ENCODE data around the gene KCNH4.
A peak's percentile ranks its signal among the peaks of the same experiment; 100 is the strongest.

KCNH4 gene

DNA sequence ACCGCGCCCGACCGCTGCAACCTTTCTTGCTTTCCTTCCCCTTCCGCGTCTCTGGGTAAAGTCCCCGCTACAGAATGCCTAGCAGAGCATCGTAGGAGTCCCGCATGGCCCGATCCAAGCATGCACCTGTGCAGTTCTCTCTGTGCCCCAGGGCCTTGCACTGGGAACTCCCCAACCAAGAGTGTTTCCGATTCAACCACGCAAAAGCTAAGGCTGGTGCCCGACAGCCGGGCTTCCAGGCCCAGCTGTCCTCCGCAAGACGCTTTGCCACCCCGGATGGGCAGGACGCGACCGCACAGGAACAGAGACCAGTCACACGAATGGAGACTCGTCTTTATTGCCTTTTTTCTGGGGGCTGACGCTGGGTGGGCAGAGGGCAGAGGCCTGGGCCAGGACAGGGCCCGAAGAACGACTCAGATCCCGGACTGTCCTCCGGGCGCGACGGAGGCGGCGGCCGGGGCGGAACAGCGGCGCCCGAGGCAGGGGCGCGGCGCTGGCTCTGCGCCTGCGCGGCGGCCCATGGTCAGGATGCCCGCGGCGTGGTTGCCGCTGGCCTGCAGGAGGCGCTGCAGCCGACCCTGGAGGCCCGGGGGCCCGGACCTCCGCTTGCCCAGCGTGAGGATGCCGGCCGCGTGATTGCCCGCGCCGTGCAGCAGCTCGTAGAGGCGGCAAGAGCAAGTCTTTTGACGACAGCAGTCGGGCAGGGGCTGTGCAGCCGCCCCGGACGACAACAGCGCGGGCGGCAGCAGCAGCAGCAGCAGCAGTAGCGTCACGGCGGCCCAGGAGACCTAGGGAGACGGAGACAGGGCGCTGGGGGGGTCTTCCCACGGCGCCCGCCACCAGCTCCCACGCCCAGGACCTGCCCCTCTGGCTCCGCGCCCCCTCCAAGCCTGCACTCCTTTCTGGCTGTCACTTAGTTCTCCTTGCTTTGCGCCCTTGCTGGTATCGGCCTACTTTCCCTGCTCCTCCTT, 3.1 kb upstream of the KCNH4 start:
- H3K9me3 ChIP-seq (ENCODE audit: control insufficient read depth in 1 of 2, low read length in 2 of 2): no peaks in the 10 kb centered on the region
- H3K27me3 ChIP-seq (ENCODE audit: low read depth, low read length): peaks cover 11% of the 10 kb centered on the region
- H3K4me1 ChIP-seq (ENCODE audit: control insufficient read depth in 1 of 2, insufficient read depth in 2 of 2, low read length in 2 of 2): peaks cover 3 to 26% of the 10 kb centered on the region in 2 donors
- H3K36me3 ChIP-seq (ENCODE audit: control insufficient read depth in 1 of 2, insufficient read depth in 2 of 2, low read length in 2 of 2): no peaks in the 10 kb centered on the region
- H3K27ac ChIP-seq (ENCODE audit: low read length): no peak overlapping the region
- peak overlapping the region; percentile 60 to 63 for H3K4me3 ChIP-seq (ENCODE audit: low read depth in 1 of 2, low read length in 2 of 2)

DNA sequence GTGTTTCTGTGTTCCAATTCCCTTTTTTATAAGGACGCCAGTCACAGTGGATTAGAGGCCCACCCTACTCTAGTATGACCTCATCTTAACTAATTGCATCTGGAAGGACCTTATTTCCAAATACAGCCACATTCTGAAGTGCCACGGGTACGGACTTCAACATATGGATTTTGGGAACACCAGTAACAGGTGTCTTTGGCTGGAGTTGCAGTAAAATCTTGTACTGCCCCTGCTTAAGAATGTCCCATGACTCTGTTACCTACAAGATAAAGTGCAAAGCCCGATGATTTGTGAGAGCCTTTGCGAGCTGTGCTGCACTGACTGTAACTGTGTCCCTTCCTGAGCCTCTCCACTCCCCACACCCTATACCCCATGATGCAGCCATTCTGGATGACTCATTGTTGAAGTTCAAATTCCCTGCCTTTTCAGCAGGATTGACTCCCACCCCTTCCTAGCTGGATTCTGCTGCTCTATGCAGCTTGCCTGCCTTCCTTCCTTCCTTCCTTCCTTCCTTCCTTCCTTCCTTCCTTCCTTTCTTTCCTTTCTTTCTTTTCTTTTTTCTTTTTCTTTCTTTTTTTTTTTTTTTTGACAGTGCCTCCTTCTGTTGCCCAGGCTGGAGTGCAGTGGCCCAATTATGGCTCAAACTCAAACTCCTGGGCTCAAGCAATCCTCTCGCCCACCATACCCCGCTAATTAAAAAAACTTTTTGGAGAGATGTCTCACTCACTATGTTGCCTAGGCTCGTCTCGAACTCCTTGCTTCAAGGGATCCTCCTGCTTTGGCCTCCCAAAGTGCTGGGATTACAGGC, 2.2 kb upstream of the KCNH4 start:
- H3K4me1 ChIP-seq (ENCODE audit: control insufficient read depth in 1 of 2, insufficient read depth in 2 of 2, low read length in 2 of 2): peaks cover 3 to 26% of the 10 kb centered on the region in 2 donors
- peaks cover 11% of the 10 kb centered on the region for H3K27me3 ChIP-seq (ENCODE audit: low read depth, low read length)

DNA sequence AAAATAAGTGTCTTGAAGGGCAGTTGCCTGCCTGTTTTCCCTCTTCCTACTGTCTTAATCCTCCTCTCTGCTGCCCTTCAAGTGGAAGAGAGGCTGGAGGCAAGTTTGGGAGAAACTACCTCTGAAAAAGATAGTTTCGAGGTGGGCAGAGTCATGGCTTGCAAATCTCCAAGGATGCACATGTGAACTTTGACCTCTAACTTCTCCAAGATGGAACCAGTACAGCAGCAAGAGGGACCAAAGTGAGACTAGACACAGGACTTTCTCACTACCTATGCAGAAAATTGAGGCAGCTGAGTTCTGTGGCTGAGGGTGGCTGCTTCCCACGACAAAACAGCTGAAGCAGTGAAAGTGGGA, 887 bp upstream of the KCNH4 start:
- H3K4me1 ChIP-seq (ENCODE audit: control insufficient read depth in 1 of 2, insufficient read depth in 2 of 2, low read length in 2 of 2): peaks cover 3 to 26% of the 10 kb centered on the region in 2 donors
- no peak overlapping the region for H3K27ac ChIP-seq (ENCODE audit: low read length)
- no peaks in the 10 kb centered on the region for H3K36me3 ChIP-seq (ENCODE audit: control insufficient read depth in 1 of 2, insufficient read depth in 2 of 2, low read length in 2 of 2)
- H3K4me3 ChIP-seq (ENCODE audit: low read depth in 1 of 2, low read length in 2 of 2): no peak overlapping the region
- peaks cover 11% of the 10 kb centered on the region for H3K27me3 ChIP-seq (ENCODE audit: low read depth, low read length)
- H3K9me3 ChIP-seq (ENCODE audit: control insufficient read depth in 1 of 2, low read length in 2 of 2): no peaks in the 10 kb centered on the region

More for the DNA sequence above, 2.2 kb upstream of the KCNH4 start:
- Histone ChIP-seq H3K27ac (ENCODE audit: low read length) (no peak overlapping the region), H3K36me3 (ENCODE audit: control insufficient read depth in 1 of 2, insufficient read depth in 2 of 2, low read length in 2 of 2) (no peaks in the 10 kb centered on the region), H3K9me3 (ENCODE audit: control insufficient read depth in 1 of 2, low read length in 2 of 2) (no peaks in the 10 kb centered on the region), H3K4me3 (ENCODE audit: low read depth in 1 of 2, low read length in 2 of 2) (peak overlapping the region; percentile 60 to 63)

DNA sequence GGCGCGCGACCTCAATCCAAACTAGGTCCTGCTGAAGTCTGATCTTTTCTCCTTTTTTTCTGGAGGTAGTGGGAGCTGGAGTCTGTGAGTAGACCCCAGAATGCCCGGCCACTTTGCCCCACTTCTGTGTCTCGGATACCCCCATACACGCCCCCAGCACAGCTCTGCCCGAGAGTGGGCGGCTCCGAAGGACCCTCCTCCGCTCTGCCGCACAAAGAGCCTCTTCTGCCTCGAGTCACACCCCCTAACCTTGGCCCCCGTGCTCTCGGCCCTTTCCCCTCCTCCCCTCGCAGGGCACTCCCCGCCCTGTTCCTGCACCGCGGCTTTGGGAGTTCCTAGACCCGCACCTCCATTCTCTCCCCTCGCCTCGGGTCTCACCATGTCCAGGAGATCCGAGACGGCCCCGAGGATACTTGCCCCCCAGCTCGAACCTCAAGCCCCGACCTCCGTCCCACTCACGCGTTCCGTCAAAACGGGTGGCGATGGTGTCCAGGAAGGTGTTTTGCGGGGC, 476 bp downstream of the KCNH4 start:
- H3K4me1 ChIP-seq (ENCODE audit: control insufficient read depth in 1 of 2, insufficient read depth in 2 of 2, low read length in 2 of 2): peaks cover 3 to 26% of the 10 kb centered on the region in 2 donors
- H3K27me3 ChIP-seq (ENCODE audit: low read depth, low read length): peaks cover 11% of the 10 kb centered on the region
- H3K9me3 ChIP-seq (ENCODE audit: control insufficient read depth in 1 of 2, low read length in 2 of 2): no peaks in the 10 kb centered on the region
- H3K4me3 ChIP-seq (ENCODE audit: low read depth in 1 of 2, low read length in 2 of 2): peak overlapping the region; percentile 16 to 52
- no peaks in the 10 kb centered on the region for H3K36me3 ChIP-seq (ENCODE audit: control insufficient read depth in 1 of 2, insufficient read depth in 2 of 2, low read length in 2 of 2)
- H3K27ac ChIP-seq (ENCODE audit: low read length): no peak overlapping the region

DNA sequence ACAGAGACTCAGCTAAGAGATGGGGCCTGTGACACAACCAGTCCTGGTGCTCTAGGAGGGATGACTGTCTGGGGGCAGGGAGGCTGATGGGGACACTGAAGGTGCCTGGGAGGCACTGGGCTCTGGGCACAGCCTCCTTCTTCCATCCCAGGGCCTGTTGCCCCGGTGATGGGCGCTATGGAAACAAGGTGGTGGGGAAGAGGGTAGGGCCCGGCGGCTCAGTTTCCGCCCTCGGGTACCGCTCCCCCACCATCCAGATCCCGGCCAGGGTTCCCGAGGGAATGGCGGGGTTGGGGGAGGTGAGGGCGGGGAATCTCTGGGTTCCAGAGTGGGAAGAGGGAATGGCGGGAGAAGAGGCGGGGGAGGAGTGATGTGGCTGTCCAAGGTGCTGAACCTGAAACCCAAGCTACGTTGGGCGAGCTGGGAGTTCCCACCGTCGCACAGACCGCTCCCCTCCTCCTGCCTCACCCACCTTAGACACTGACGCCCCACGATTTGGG, 981 bp downstream of the KCNH4 start:
- Histone ChIP-seq H3K27ac (ENCODE audit: low read length) (no peak overlapping the region), H3K9me3 (ENCODE audit: control insufficient read depth in 1 of 2, low read length in 2 of 2) (no peaks in the 10 kb centered on the region), H3K4me3 (ENCODE audit: low read depth in 1 of 2, low read length in 2 of 2) (no peak overlapping the region), H3K4me1 (ENCODE audit: control insufficient read depth in 1 of 2, insufficient read depth in 2 of 2, low read length in 2 of 2) (peaks cover 3 to 26% of the 10 kb centered on the region in 2 donors), H3K36me3 (ENCODE audit: control insufficient read depth in 1 of 2, insufficient read depth in 2 of 2, low read length in 2 of 2) (no peaks in the 10 kb centered on the region), H3K27me3 (ENCODE audit: low read depth, low read length) (peaks cover 11% of the 10 kb centered on the region)

DNA sequence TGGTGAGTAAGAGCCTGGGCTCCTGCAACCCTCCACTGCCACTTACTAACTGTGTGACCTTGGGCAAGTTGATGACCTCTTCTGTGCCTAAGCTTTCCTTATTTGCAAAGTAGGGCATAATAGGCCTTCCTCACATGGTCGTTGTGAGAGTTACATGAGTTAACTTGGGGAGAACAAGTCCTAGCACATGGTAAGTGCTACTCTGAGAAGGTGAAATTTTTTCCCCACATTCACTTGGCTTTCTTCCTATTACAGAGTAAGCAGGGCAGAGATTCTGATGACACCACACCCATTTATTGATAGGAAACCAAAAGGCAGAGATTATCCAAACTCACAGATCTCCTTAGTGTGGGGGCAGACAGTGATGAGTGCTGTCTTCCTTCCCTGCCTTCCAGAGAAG, 1.6 kb downstream of the KCNH4 start:
- no peaks in the 10 kb centered on the region for H3K36me3 ChIP-seq (ENCODE audit: control insufficient read depth in 1 of 2, insufficient read depth in 2 of 2, low read length in 2 of 2)
- H3K4me3 ChIP-seq (ENCODE audit: low read depth in 1 of 2, low read length in 2 of 2): no peak overlapping the region
- peaks cover 11% of the 10 kb centered on the region for H3K27me3 ChIP-seq (ENCODE audit: low read depth, low read length)
- H3K9me3 ChIP-seq (ENCODE audit: control insufficient read depth in 1 of 2, low read length in 2 of 2): no peaks in the 10 kb centered on the region
- no peak overlapping the region for H3K27ac ChIP-seq (ENCODE audit: low read length)
- H3K4me1 ChIP-seq (ENCODE audit: control insufficient read depth in 1 of 2, insufficient read depth in 2 of 2, low read length in 2 of 2): peaks cover 0 to 20% of the 10 kb centered on the region in 2 donors

DNA sequence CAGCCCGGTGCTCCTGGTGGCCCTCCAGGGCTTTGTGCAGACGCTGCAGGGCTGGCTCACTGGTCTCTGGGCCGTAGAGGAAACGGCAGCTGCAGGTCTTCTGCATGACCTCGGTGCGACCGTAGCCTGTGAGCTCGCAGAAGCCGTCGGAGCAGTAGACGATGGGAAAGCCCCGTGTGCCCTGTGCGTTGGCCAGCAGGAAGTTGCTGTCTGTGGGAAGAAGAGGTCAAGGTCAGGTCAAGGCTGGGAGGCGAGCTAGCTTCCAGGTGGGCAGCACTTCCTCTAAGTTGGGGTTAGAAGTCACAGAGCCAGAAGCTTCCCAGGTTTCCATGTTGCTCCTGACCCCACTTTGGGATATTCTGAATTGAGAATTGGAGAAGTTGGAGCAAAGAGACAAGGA, 2.1 kb downstream of the KCNH4 start:
- Histone ChIP-seq H3K36me3 (ENCODE audit: control insufficient read depth in 1 of 2, insufficient read depth in 2 of 2, low read length in 2 of 2) (no peaks in the 10 kb centered on the region), H3K4me1 (ENCODE audit: control insufficient read depth in 1 of 2, insufficient read depth in 2 of 2, low read length in 2 of 2) (peaks cover 0 to 18% of the 10 kb centered on the region in 2 donors), H3K9me3 (ENCODE audit: control insufficient read depth in 1 of 2, low read length in 2 of 2) (no peaks in the 10 kb centered on the region), H3K27ac (ENCODE audit: low read length) (no peak overlapping the region), H3K4me3 (ENCODE audit: low read depth in 1 of 2, low read length in 2 of 2) (no peak overlapping the region), H3K27me3 (ENCODE audit: low read depth, low read length) (peaks cover 11% of the 10 kb centered on the region)

DNA sequence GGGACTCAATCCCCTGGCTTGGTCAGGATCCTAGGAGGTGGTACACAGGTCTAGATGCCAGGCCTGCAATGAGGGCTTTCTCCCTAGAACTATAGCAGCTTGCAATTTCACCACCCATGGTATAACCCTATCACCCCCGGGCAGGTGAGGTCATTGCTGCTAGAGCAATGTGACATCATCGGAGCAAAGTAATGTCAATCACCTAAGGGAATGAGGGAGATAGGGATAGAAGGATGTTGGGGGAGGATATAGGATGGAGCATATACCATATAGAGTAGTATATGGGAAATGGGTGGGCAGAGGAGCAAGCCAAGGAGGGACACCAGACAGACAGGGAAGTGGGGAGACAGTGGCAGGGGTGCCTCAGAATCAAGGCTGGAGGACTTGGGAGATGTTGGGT, 3.3 kb downstream of the KCNH4 start:
- Histone ChIP-seq H3K27ac (ENCODE audit: low read length) (no peak overlapping the region), H3K4me1 (ENCODE audit: control insufficient read depth in 1 of 2, insufficient read depth in 2 of 2, low read length in 2 of 2) (peaks cover 0 to 14% of the 10 kb centered on the region in 2 donors), H3K9me3 (ENCODE audit: control insufficient read depth in 1 of 2, low read length in 2 of 2) (no peaks in the 10 kb centered on the region), H3K36me3 (ENCODE audit: control insufficient read depth in 1 of 2, insufficient read depth in 2 of 2, low read length in 2 of 2) (no peaks in the 10 kb centered on the region), H3K4me3 (ENCODE audit: low read depth in 1 of 2, low read length in 2 of 2) (no peak overlapping the region), H3K27me3 (ENCODE audit: low read depth, low read length) (peaks cover 11% of the 10 kb centered on the region)

DNA sequence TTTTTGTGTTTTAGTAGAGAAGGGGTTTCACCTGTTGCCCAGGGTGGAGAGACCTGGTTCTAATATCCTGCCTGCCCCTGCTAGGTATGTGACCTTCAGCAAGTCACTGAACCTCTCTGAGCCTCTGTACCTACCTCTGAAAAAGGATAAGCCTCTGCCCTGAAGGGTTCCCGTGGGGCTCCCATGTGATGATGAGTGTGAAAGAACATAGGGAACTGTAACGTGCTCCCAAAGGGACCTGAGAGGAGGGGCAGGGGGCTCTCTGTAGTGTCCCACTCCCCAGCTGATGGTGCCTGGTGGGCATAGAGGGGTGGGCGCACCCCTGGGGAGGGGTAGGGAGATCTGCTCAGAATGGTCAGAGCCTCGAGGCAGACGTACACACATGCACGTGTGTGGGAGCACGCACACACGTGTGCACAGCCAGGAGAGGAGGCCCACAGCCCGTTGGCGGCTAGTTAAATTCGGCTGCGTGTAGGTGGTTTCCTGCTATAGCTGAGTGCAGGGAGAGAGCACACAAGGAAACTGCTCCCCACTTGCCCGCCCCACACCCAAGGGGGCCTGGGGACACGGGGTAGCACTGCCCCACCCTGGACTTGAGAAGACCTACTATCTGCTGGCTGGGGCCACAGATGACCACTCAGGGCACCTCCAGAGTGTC, 6.7 kb downstream of the KCNH4 start:
- Histone ChIP-seq H3K27ac (ENCODE audit: low read length) (no peak overlapping the region), H3K36me3 (ENCODE audit: control insufficient read depth in 1 of 2, insufficient read depth in 2 of 2, low read length in 2 of 2) (no peaks in the 10 kb centered on the region), H3K9me3 (ENCODE audit: control insufficient read depth in 1 of 2, low read length in 2 of 2) (no peaks in the 10 kb centered on the region), H3K4me3 (ENCODE audit: low read depth in 1 of 2, low read length in 2 of 2) (no peak overlapping the region), H3K27me3 (ENCODE audit: low read depth, low read length) (no peaks in the 10 kb centered on the region), H3K4me1 (ENCODE audit: control insufficient read depth in 1 of 2, insufficient read depth in 2 of 2, low read length in 2 of 2) (no peaks in the 10 kb centered on the region)

DNA sequence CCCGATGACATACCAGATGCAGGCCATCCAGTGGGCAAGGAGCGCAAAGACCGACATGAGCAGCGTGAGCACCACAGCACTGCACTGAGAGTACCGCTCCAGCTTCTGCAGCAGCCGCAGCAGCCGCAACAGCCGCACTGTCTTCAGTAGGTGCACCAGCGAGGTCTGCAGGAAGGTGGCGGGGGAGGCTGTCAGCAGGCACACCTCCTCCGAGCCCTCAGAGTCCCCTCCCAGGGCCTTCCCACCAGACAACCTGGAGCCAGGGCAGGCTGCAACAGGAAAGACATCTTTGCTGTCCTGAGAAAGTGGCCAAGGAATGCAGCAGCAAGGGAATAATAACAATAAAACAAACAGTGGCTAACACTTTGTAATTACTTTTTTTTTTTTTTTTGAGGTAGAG, 9.1 kb downstream of the KCNH4 start:
- Histone ChIP-seq H3K27ac (ENCODE audit: low read length) (no peak overlapping the region), H3K4me1 (ENCODE audit: control insufficient read depth in 1 of 2, insufficient read depth in 2 of 2, low read length in 2 of 2) (no peaks in the 10 kb centered on the region), H3K36me3 (ENCODE audit: control insufficient read depth in 1 of 2, insufficient read depth in 2 of 2, low read length in 2 of 2) (no peaks in the 10 kb centered on the region), H3K4me3 (ENCODE audit: low read depth in 1 of 2, low read length in 2 of 2) (no peak overlapping the region), H3K27me3 (ENCODE audit: low read depth, low read length) (no peaks in the 10 kb centered on the region), H3K9me3 (ENCODE audit: control insufficient read depth in 1 of 2, low read length in 2 of 2) (no peaks in the 10 kb centered on the region)

DNA sequence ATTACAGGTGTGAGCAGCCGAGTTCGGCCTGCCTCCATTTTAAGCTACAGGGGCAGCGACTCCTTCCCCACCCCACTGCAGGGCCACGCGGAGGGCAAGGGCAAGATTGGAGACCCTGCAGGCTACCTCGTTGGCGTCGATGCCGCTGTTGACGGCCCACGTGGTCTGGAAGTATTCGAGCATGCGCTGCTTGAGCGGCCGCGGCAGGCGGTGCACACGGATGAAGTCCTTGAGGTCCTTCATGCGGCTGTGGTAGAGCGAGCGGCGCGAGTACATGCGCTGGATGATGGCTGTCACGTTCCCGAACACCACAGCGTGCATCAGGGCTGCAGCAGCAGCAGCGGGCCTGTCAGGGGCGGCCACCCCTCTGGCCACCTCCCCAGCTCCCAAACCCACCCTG, 11.6 kb downstream of the KCNH4 start:
- H3K27me3 ChIP-seq (ENCODE audit: low read depth, low read length): no peaks in the 10 kb centered on the region
- H3K36me3 ChIP-seq (ENCODE audit: control insufficient read depth in 1 of 2, insufficient read depth in 2 of 2, low read length in 2 of 2): no peaks in the 10 kb centered on the region
- no peak overlapping the region for H3K4me3 ChIP-seq (ENCODE audit: low read depth in 1 of 2, low read length in 2 of 2)
- H3K27ac ChIP-seq (ENCODE audit: low read length): no peak overlapping the region
- no peaks in the 10 kb centered on the region for H3K9me3 ChIP-seq (ENCODE audit: control insufficient read depth in 1 of 2, low read length in 2 of 2)
- no peaks in the 10 kb centered on the region for H3K4me1 ChIP-seq (ENCODE audit: control insufficient read depth in 1 of 2, insufficient read depth in 2 of 2, low read length in 2 of 2)
